ENCODE measurements around the gene CEP41.
A peak's percentile ranks its signal among the peaks of the same experiment; 100 is the strongest.

Gene CEP41

GRCh38 chr7:130419658-130420057, 21.2 kb downstream of the CEP41 start:
- Histone ChIP-seq H3K9me3 (replicated peaks in 1 of 11) (no peaks in the 10 kb centered on the region), H3K9ac (no peak overlapping the region), H3K4me2 (no peak overlapping the region), H3K27me3 (no peaks in the 10 kb centered on the region), H3K4me1 (peaks cover 0 to 18% (median 13%) of the 10 kb centered on the region in 10 experiments; a peak in 13 of 20 replicates), H3K4me3 (no peak overlapping the region), H4K20me1 (no peaks in the 10 kb centered on the region), H3K36me3 (peaks cover 5 to 64% (median 20%) of the 10 kb centered on the region in 11 experiments; a peak in 16 of 22 replicates), H3K27ac (no peak overlapping the region)
- TF ChIP-seq Cebpa-rat (IDR thresholded peaks at IDR 0.05) = no peak

- H4K20me1 ChIP-seq = no peaks in the 10 kb centered on the region
- no peak overlapping the region for H3K27ac ChIP-seq
- no peak overlapping the region for H3K4me2 ChIP-seq
- H3K4me1 ChIP-seq = peaks cover 0 to 20% (median 13%) of the 10 kb centered on the region in 10 experiments; a peak in 13 of 20 replicates
- no peak for TF ChIP-seq Cebpa-rat (IDR thresholded peaks at IDR 0.05)
- H3K9me3 ChIP-seq (replicated peaks in 1 of 11) = no peaks in the 10 kb centered on the region
- H3K4me3 ChIP-seq = no peak overlapping the region
- H3K36me3 ChIP-seq = peaks cover 0 to 66% (median 18%) of the 10 kb centered on the region in 11 experiments; a peak in 15 of 22 replicates
- no peaks in the 10 kb centered on the region for H3K27me3 ChIP-seq
- no peak overlapping the region for H3K9ac ChIP-seq
Observed at GRCh38 chr7:130418306-130418705, 22.5 kb downstream of the CEP41 start.

- Histone ChIP-seq H3K4me2 (peak overlapping the region in 4 of 11 experiments; percentile 4 to 18 (median 12); a peak in 3 of 22 replicates), H3K27ac (no peak overlapping the region)
Observed at GRCh38 chr7:130417213-130417612, 23.6 kb downstream of the CEP41 start.

GRCh38 chr7:130415006-130415405, 25.8 kb downstream of the CEP41 start:
- Histone ChIP-seq H3K27me3 (no peaks in the 10 kb centered on the region), H3K9me3 (replicated peaks in 1 of 11) (no peaks in the 10 kb centered on the region), H3K4me2 (peak overlapping the region in 8 of 11 experiments; percentile 3 to 38 (median 12); a peak in 8 of 22 replicates), H3K36me3 (peaks cover 10 to 61% (median 24%) of the 10 kb centered on the region in 11 experiments; a peak in 20 of 22 replicates), H3K4me3 (no peak overlapping the region), H3K27ac (no peak overlapping the region), H4K20me1 (no peaks in the 10 kb centered on the region), H3K9ac (no peak overlapping the region), H3K4me1 (peaks cover 0 to 20% (median 13%) of the 10 kb centered on the region in 10 experiments; a peak in 13 of 20 replicates)
- no peak for TF ChIP-seq Cebpa-rat (IDR thresholded peaks at IDR 0.05)

More at GRCh38 chr7:130417213-130417612, 23.6 kb downstream of the CEP41 start:
- Histone ChIP-seq H3K9ac (no peak overlapping the region), H3K4me3 (no peak overlapping the region), H3K4me1 (peaks cover 0 to 20% (median 13%) of the 10 kb centered on the region in 10 experiments; a peak in 13 of 20 replicates), H3K27me3 (no peaks in the 10 kb centered on the region), H3K36me3 (peaks cover 7 to 64% (median 22%) of the 10 kb centered on the region in 11 experiments; a peak in 15 of 22 replicates), H3K9me3 (replicated peaks in 1 of 11) (no peaks in the 10 kb centered on the region), H4K20me1 (no peaks in the 10 kb centered on the region)
- no peak for TF ChIP-seq Cebpa-rat (IDR thresholded peaks at IDR 0.05)

- no peak overlapping the region for H3K9ac ChIP-seq
- H3K9me3 ChIP-seq (replicated peaks in 1 of 11) = no peaks in the 10 kb centered on the region
- no peak overlapping the region for H3K4me2 ChIP-seq
- H3K27me3 ChIP-seq = no peaks in the 10 kb centered on the region
- H3K4me1 ChIP-seq = peaks cover 0 to 20% (median 13%) of the 10 kb centered on the region in 10 experiments; a peak in 13 of 20 replicates
- TF ChIP-seq Cebpa-rat (IDR thresholded peaks at IDR 0.05) = no peak
- H3K4me3 ChIP-seq = no peak overlapping the region
- no peaks in the 10 kb centered on the region for H4K20me1 ChIP-seq
- no peak overlapping the region for H3K27ac ChIP-seq
- peaks cover 14 to 69% (median 29%) of the 10 kb centered on the region in 11 experiments; a peak in 21 of 22 replicates for H3K36me3 ChIP-seq
Observed at GRCh38 chr7:130413201-130413600, 27.6 kb downstream of the CEP41 start.

- peaks cover 0 to 11% (median 9%) of the 10 kb centered on the region in 10 experiments; a peak in 13 of 20 replicates for H3K4me1 ChIP-seq
- H3K4me2 ChIP-seq = no peak overlapping the region
- no peak overlapping the region for H3K4me3 ChIP-seq
- no peak overlapping the region for H3K27ac ChIP-seq
- no peaks in the 10 kb centered on the region for H3K27me3 ChIP-seq
- no peaks in the 10 kb centered on the region for H3K9me3 ChIP-seq (replicated peaks in 1 of 11)
- H3K9ac ChIP-seq = no peak overlapping the region
- TF ChIP-seq Cebpa-rat (IDR thresholded peaks at IDR 0.05) = no peak
- peaks cover 14 to 63% (median 29%) of the 10 kb centered on the region in 11 experiments; a peak in 21 of 22 replicates for H3K36me3 ChIP-seq
- H4K20me1 ChIP-seq = no peaks in the 10 kb centered on the region
Observed at GRCh38 chr7:130410868-130411541, 29.8 kb downstream of the CEP41 start.

- TF ChIP-seq Cebpa-rat (IDR thresholded peaks at IDR 0.05) = no peak
- H3K27ac ChIP-seq = no peak overlapping the region
- H3K4me1 ChIP-seq = peaks cover 0 to 3% (median under 1%) of the 10 kb centered on the region in 10 experiments; a peak in 10 of 20 replicates
- H3K9ac ChIP-seq = no peak overlapping the region
- H3K9me3 ChIP-seq (replicated peaks in 1 of 11) = no peaks in the 10 kb centered on the region
- no peaks in the 10 kb centered on the region for H3K27me3 ChIP-seq
- H4K20me1 ChIP-seq = no peaks in the 10 kb centered on the region
- peaks cover 14 to 57% (median 29%) of the 10 kb centered on the region in 11 experiments; a peak in 21 of 22 replicates for H3K36me3 ChIP-seq
- no peak overlapping the region for H3K4me2 ChIP-seq
- no peak overlapping the region for H3K4me3 ChIP-seq
Observed at GRCh38 chr7:130409712-130410072, 31.1 kb downstream of the CEP41 start.

- H3K4me3 ChIP-seq = no peak overlapping the region
- no peaks in the 10 kb centered on the region for H4K20me1 ChIP-seq
- H3K27ac ChIP-seq = no peak overlapping the region
- H3K27me3 ChIP-seq = no peaks in the 10 kb centered on the region
- H3K36me3 ChIP-seq = peaks cover 18 to 57% (median 31%) of the 10 kb centered on the region in 11 experiments; a peak in 21 of 22 replicates
- H3K4me1 ChIP-seq = no peaks in the 10 kb centered on the region
- H3K9ac ChIP-seq = no peak overlapping the region
- no peak for TF ChIP-seq Cebpa-rat (IDR thresholded peaks at IDR 0.05)
- H3K4me2 ChIP-seq = no peak overlapping the region
- H3K9me3 ChIP-seq (replicated peaks in 1 of 11) = no peaks in the 10 kb centered on the region
Observed at GRCh38 chr7:130409067-130409711, 31.6 kb downstream of the CEP41 start.

- H3K9me3 ChIP-seq (replicated peaks in 1 of 11) = no peaks in the 10 kb centered on the region
- no peaks in the 10 kb centered on the region for H4K20me1 ChIP-seq
- H3K27ac ChIP-seq = no peak overlapping the region
- H3K36me3 ChIP-seq = peaks cover 38 to 62% (median 48%) of the 10 kb centered on the region in 11 experiments
- no peak overlapping the region for H3K9ac ChIP-seq
- no peak overlapping the region for H3K4me3 ChIP-seq
- H3K4me1 ChIP-seq = no peaks in the 10 kb centered on the region
- no peaks in the 10 kb centered on the region for H3K27me3 ChIP-seq
- no peak overlapping the region for H3K4me2 ChIP-seq
- no peak for TF ChIP-seq Cebpa-rat (IDR thresholded peaks at IDR 0.05)
Observed at GRCh38 chr7:130405003-130405402, 35.8 kb downstream of the CEP41 start.

Data from BLaER1 treated with 17β-estradiol and CSF1 and Interleukin-3, amounts not matched to agents 10 nM and 100 nM (cell line).